ENCODE data around the gene UBTD2.

UBTD2 gene

GRCh38 chr5:172313915-172314314, 30.4 kb upstream of the UBTD2 start:
- no peak for DNase-seq (ENCODE audit: low spot score)
- TF ChIP-seq, protein P1, sequence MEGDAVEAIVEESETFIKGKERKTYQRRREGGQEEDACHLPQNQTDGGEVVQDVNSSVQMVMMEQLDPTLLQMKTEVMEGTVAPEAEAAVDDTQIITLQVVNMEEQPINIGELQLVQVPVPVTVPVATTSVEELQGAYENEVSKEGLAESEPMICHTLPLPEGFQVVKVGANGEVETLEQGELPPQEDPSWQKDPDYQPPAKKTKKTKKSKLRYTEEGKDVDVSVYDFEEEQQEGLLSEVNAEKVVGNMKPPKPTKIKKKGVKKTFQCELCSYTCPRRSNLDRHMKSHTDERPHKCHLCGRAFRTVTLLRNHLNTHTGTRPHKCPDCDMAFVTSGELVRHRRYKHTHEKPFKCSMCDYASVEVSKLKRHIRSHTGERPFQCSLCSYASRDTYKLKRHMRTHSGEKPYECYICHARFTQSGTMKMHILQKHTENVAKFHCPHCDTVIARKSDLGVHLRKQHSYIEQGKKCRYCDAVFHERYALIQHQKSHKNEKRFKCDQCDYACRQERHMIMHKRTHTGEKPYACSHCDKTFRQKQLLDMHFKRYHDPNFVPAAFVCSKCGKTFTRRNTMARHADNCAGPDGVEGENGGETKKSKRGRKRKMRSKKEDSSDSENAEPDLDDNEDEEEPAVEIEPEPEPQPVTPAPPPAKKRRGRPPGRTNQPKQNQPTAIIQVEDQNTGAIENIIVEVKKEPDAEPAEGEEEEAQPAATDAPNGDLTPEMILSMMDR (IDR thresholded peaks at IDR 0.05; ENCODE audit: extremely low read depth, missing control alignments), result no peak

DNA sequence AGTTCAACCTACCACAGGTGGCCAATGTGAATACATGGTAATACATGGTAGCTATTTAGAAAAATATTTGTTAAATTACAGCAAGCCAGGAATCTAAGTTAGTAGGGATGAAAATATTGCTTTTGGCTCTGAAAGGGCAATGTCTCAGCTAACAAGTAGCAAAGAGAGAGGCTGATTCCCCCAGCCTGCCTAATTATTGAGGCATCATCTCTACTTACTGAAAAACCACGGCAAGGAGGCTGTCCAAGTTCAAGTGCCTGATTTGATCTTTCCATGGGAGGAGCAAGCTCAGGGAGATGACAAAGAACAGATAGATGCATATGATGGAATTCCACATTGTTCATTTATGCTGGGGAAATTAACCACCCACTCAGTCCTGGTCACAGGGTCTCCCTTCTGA, 28.7 kb upstream of the UBTD2 start:
- DNase-seq (ENCODE audit: low spot score), result no peak
- TF ChIP-seq, protein P1 (IDR thresholded peaks at IDR 0.05; ENCODE audit: extremely low read depth, missing control alignments), result no peak

- DNase-seq (ENCODE audit: low spot score), result no peak
- TF ChIP-seq, protein P1 (IDR thresholded peaks at IDR 0.05; ENCODE audit: extremely low read depth, missing control alignments), result no peak
Measured at GRCh38 chr5:172311605-172312004, 28.0 kb upstream of the UBTD2 start.

GRCh38 chr5:172311026-172311425, 27.5 kb upstream of the UBTD2 start:
- TF ChIP-seq, protein P1 (IDR thresholded peaks at IDR 0.05; ENCODE audit: extremely low read depth, missing control alignments), result no peak
- no peak for DNase-seq (ENCODE audit: low spot score)

- TF ChIP-seq, protein P1 (IDR thresholded peaks at IDR 0.05; ENCODE audit: extremely low read depth, missing control alignments), result no peak
- DNase-seq (ENCODE audit: low spot score), result no peak
Measured at GRCh38 chr5:172305380-172305779, 21.8 kb upstream of the UBTD2 start.

DNA sequence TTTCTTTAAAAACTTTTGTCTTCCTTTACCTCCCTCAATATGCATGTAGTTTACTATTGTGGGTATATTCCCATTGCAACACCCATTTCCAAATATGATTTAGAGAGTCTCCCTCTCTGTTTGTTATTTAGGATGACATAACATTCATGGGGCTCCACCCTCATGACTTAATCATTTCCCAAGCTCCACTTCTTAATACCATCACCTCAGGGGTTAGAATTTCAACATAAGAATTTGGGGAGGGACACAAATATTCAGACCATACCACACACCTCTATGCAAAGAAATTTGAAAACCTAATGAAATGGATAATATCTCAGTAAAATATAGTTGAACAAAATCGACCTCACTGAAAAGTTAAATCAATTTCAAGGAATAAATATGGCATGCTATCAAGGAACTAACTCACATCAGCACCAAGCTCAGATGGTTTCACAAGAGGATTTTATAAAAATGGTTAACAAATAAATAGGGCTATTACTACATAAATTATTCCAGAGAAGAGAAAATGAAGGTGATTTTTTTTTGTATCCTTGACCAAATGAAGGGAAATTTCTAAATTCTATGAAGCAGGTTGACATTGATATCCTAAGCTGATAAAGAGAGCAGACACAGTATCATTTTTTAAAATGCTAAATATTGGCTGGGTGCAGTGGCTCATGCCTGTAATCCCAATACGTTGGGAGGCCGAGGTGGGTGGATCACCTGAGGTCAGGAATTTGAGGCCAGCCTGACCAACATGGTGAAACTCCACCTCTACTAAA, 20.2 kb upstream of the UBTD2 start:
- TF ChIP-seq, protein P1 (IDR thresholded peaks at IDR 0.05; ENCODE audit: extremely low read depth, missing control alignments), result no peak
- DNase-seq (ENCODE audit: low spot score), result no peak

DNA sequence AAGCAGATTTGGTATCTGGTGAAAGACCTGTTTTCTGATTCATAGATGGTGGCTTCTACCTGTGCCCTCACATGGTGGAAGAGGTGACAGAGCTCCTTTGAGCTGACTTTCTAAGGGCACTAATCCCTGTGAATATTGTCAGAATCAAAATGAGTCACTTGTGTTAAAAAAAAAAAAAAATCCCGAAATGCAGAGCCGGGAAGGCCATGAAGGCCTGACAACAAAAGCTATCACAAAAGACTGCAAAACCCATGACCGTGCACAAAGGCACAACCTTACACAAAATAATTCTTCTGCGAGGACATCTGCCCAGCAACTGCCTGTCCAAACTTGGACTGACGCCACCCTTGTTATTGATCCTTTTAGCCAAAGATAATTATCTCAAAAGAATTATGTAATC, 19.6 kb upstream of the UBTD2 start:
- TF ChIP-seq, protein P1 (IDR thresholded peaks at IDR 0.05; ENCODE audit: extremely low read depth, missing control alignments), result no peak
- DNase-seq (ENCODE audit: low spot score), result no peak
